Spinal cord (tissue), 10 donors: Measurements from ENCODE around the gene ST6GALNAC2. TPM values are rescaled to one million over a fixed set of nuclear protein-coding genes. Genes with fewer than 3 reads are reported as not detected.
"Not testable (repeated sequence)": the region's sequence is repeated elsewhere in the genome, so short reads cannot be mapped to it uniquely, and the experiment has no call there.

Source experiments
- DNase-seq, 6 donors: peaks; one replicate each; pipeline versions ENCODE4 v3.0.0 to v3.0.0-alpha.2; 2013 to 2015; ENCODE audit warnings: low spot score in 6 of 6, low read depth in 4 of 6
- H3K27ac ChIP-seq: one replicate; pipeline ENCODE4 v1.5.1; 2013; ENCODE audit warnings: low read depth, low read length, control low read depth
- H3K27me3 ChIP-seq: one replicate; pipeline ENCODE4 v1.6.1; 2013; ENCODE audit warnings: low read length; ENCODE audit not compliant: control insufficient read depth, insufficient read depth
- H3K36me3 ChIP-seq: one replicate; pipeline ENCODE4 v1.6.1; 2013; ENCODE audit warnings: low read length; ENCODE audit not compliant: control insufficient read depth, insufficient read depth
- H3K4me1 ChIP-seq: one replicate; pipeline ENCODE4 v1.6.1; 2013; ENCODE audit warnings: low read length; ENCODE audit not compliant: control insufficient read depth, insufficient read depth
- H3K4me3 ChIP-seq: one replicate; pipeline ENCODE4 v1.5.1; 2013; ENCODE audit warnings: low read depth, low read length, control low read depth
- H3K9me3 ChIP-seq: one replicate; pipeline ENCODE4 v1.6.1; 2013; ENCODE audit warnings: low read length; ENCODE audit not compliant: control insufficient read depth, insufficient read depth
- WGBS: methylation state at CpG from one replicate; pipeline ENCODE4 v1.1.5; 2013; ENCODE audit warnings: missing lambda C conversion rate; ENCODE audit not compliant: insufficient coverage; 5-methylcytosine and 5-hydroxymethylcytosine counted together
- polyA plus RNA-seq, 2 donors: library from polyadenylated mRNA; unstranded; fragments of 120-200 nt; gene quantifications; one replicate each; pipeline ENCODE4 v1.2.1, GENCODE V29; 2013; ENCODE audit not compliant: insufficient read length in 2 of 2
- total RNA-seq, 2 donors: library from RNA; depleted of rRNA in 1 of 2; stranded (reverse); fragments of 120-200 nt in 1 of 2; fragments of >200 nt in 1 of 2; gene quantifications; one replicate each; pipeline versions ENCODE4 v1.2.3 to v1.2.4, GENCODE V29; 2013 to 2014
- donor health status: healthy.

The ST6GALNAC2 gene
- total and polyA plus RNA-seq, 4 donors = 8.0 to 29.1 (median 23.2) TPM

DNA sequence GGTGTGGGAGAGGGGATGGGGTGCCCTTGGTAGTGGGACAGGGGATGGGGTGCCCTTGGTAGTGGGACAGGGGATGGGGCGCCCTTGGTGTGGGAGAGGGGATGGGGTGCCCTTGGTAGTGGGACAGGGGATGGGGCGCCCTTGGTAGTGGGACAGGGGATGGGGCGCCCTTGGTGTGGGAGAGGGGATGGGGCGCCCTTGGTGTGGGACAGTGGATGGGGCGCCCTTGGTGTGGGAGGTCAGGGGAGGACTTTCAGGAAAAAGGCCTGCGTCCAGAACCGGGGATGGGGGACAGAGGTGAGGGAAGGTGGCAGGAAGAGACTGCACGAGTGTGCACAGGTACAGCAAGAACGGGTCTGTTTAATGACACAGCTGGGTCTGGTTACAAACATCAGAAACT lies 58.6 kb downstream of the ST6GALNAC2 start:
- 58% methylated on average over 8 of the region's 9 CpGs for WGBS
- peaks cover 69% of the 10 kb centered on the region for H3K4me1 ChIP-seq
- H3K36me3 ChIP-seq = peaks cover 38% of the 10 kb centered on the region
- H3K27ac ChIP-seq, DNase-seq, H3K9me3 ChIP-seq, H3K27me3 ChIP-seq, H3K4me3 ChIP-seq: not testable (repeated sequence)

DNA sequence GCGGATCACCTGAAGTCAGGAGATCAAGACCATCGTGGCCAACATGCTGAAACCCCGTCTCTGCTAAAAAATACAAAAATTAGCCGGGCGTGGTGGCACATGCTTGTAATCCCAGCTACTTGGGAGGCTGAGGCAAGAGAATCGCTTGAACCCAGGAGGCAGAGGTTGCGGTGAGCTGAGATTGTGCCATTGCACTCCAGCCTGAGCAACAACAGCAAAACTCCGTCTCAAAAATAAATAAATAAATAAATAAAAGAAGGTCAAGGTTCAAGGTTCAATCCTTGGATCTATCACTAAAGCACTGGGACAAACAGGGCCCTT lies 60.2 kb downstream of the ST6GALNAC2 start:
- Histone ChIP-seq H3K4me1 (peaks cover 56% of the 10 kb centered on the region), H3K36me3 (peaks cover 26% of the 10 kb centered on the region)
- H3K4me3 ChIP-seq, DNase-seq, H3K27ac ChIP-seq, H3K27me3 ChIP-seq, H3K9me3 ChIP-seq: not testable (repeated sequence)
- 100% methylated on average over 1 of the region's 8 CpGs for WGBS

DNA sequence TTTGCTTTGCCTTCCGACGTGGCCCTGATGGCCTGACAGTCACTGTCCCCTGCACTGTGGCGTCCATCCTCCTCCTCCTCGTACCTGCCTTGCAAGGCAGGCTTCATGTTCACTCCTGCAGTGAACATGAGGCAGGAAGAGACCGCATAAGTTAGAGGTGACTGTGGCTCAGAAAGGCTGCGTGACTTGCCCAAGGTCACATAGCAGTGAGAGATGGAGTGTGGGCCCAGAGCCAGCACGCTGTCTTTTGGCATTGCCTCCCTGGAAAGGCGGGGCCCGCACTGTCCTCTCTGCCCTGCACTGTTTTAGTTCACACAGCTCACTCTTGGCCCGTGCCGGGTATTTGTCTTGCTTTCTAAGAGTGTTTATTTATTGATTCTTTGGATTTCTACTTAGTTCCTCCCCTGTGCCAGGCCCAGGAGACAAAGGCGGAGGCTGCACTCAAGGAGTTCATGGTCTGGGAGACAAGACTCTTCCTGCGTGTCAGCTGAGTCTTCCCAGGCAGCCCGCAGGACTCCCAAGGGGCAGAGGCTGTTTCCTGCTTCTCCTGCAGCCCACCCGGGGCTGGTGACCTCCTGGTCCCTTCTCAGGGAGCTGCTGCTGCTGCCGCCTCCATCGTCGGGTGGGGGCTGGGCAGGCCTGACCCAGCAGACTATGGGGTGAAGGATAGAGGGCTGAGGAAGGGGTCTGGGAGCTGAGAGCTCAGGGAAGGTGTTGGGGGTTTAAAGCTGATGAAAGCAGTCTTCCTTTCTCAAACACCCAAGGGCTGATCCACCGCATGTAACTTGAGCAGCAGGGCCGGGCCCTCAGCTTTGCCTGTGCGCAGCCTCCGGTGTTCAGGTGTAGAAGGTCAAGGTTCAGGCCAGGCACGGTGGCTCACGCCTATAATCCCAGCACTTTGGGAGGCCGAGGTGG lies 60.8 kb downstream of the ST6GALNAC2 start:
- Histone ChIP-seq H3K27ac (no peak overlapping the region), H3K4me1 (peaks cover 50% of the 10 kb centered on the region), H3K27me3 (peaks cover 2% of the 10 kb centered on the region), H3K4me3 (no peak overlapping the region), H3K36me3 (peaks cover 20% of the 10 kb centered on the region), H3K9me3 (no peaks in the 10 kb centered on the region)
- WGBS = 60% methylated on average over 25 of the region's 25 CpGs
- DNase-seq = no peak

DNA sequence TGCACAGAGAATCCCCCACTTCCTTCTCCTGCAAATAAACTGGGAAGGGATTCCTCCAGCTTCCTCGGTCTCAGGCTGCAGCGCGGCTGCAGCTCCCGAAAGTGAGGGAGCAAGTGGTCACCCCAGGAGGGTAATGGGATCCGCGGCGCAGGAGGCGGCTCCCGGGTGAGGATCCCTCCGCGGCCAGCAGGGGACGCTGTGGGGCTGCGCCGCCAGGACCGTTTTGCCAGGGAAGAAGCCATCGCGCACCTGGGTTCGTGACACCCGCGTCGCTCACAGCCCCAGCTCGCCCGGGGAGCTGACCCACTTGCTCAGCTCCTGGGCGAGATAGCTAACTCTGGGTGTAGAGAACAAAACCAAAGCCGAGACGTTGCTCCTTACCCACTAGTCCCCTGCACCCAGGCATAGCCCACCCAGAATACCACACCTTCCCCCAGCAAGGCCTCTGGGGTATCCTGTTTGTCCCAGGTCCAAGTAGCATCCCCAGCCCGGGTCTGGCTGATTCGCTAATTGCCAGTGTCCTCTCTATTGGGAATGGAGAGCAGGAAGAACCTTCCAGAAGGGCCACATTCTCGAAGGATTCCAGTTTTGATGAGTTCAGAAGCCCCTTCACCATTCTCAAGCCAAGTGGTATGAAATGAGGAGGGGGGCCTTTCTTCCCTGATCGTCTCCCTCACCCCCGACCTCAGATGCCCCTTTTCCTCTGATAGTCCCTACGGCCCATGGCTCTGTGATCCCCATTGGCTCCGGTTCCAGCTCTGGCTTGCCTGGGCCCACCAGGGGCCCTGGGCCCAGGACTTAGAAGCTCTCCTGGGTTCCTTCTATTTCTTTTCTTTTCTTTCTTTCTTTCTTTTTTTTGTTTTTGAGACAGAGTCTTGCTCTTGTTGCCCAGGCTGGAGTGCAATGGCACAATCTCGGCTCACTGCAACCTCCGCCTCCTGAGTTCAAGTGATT lies 62.3 kb downstream of the ST6GALNAC2 start:
- Histone ChIP-seq H3K27ac (no peak overlapping the region), H3K4me1 (peaks cover 40% of the 10 kb centered on the region)
- WGBS = 12% methylated on average over 30 of the region's 35 CpGs

DNA sequence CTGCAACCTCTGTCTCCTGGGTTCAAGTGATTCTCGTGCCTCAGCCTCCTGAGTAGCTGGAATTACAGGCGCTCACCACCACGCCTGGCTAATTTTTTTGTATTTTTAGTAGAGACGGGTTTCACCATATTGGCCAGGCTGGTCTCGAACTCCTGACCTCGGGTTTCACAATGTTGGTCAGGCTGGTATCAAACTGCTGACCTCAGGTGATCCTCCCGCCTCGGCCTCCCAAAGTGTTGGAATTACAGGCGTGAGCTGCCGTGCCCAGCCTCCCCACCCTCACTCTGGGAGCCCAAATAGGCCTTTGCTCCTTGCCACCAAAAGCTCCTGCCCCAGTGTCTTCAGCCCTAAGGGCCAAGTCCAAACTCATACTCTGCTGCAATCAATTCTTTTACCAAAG lies 64.0 kb downstream of the ST6GALNAC2 start:
- H3K27me3 ChIP-seq, H3K4me3 ChIP-seq, H3K36me3 ChIP-seq, H3K9me3 ChIP-seq, H3K27ac ChIP-seq, DNase-seq: not testable (repeated sequence)
- 94% methylated on average over 10 of the region's 10 CpGs for WGBS
- H3K4me1 ChIP-seq = peaks cover 26% of the 10 kb centered on the region

More for the DNA sequence above, 62.3 kb downstream of the ST6GALNAC2 start:
- Histone ChIP-seq H3K4me3 (no peak overlapping the region), H3K27me3 (peaks cover 2% of the 10 kb centered on the region), H3K9me3 (no peaks in the 10 kb centered on the region), H3K36me3 (peaks cover 9% of the 10 kb centered on the region)
- DNase-seq = peak in 2 of 6 donors; percentile 75 to 80

DNA sequence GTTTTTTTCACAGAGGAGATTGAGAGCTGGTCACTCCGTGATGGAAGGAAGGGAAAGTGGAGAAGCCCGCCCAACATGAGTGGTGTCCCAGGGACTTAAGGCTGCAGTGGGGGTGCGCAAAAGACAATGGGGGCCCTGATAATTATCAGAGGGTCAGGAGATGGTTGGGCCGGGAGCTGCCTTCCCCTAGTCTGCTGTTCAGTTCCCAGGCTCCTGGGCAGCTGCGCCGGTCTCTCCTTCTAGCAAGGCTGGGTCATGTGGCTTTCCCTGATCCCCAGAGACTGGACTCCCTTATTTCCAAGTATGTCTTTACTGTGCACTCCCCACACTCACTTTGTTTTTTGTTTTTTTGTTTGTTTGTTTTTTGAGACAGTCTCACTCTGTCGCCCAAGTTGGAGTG lies 64.4 kb downstream of the ST6GALNAC2 start:
- Histone ChIP-seq H3K27ac (no peak overlapping the region), H3K4me1 (peaks cover 26% of the 10 kb centered on the region), H3K27me3 (peaks cover 2% of the 10 kb centered on the region), H3K36me3 (no peaks in the 10 kb centered on the region), H3K4me3 (no peak overlapping the region), H3K9me3 (no peaks in the 10 kb centered on the region)
- 94% methylated on average over 7 of the region's 7 CpGs for WGBS
- DNase-seq = no peak

DNA sequence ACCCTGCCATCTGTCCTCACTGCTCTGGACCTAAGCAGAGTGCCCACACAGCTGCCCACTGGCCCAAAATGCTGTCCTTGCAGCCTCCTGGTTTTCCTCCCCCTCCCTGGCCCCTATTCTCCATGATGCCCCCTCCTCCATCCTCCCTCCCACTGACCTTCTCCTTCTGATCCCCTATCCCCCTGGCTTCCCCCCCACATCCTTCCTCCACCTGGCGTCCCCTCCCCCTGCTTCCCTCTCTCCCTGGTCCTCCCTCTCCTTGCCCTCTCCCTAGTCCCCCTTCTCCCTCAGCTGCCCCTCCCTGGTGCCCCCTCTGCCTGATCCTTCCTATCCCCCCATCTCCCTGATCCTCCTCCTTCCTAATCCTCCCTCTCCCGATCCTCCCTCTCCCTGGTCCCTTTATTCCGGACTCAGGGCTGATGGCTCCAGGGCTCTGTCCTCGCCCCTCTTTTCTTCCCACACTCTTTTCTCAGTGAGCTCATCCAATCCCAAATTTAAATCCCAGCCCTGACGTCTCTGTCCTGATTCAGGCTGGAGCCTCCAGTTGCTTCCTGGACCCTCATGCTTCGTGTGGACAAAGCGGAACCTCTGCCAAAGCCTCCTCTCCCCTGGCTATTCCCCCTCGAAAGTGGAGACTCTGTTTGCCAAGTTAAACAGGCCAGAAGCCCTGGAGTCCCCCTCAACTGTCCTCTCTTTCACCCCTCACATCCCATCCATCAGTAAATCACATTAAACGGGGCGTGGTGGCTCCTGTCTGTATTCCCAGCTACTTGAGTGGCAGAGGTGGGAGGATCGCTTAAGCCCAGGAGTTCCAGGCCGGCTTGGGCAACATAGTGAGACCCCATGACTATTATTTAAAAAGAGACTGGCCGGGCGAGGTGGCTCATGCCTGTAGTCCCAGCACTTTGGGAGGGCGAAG lies 66.4 kb downstream of the ST6GALNAC2 start:
- 51% methylated on average over 11 of the region's 15 CpGs for whole genome bisulfite sequencing
- H3K4me1 ChIP-seq = peaks cover 21% of the 10 kb centered on the region
- no peak for DNase-seq
- H3K36me3 ChIP-seq = no peaks in the 10 kb centered on the region
- H3K4me3 ChIP-seq = no peak overlapping the region
- H3K27ac ChIP-seq = peak overlapping the region; percentile 25
- H3K9me3 ChIP-seq = no peaks in the 10 kb centered on the region
- peaks cover 2% of the 10 kb centered on the region for H3K27me3 ChIP-seq

DNA sequence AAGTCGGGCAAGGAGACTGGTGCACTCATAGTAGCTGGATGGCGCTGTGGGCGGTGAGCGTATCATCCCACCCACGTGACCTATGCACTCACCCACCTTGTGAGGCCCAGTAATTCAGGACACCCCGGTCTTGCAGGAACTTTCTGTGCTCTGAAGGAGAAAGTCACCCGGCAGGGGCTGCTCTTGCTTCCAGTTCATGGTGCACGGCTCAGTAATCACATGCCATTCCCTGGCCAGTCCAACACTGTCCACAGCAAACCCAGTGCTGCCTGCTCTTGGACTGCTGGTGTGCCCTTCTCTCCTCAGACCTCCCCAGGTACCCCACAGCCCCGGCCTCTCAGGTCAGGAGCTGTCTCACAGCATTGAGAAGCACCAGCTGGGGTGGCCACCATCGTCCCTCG lies 68.0 kb downstream of the ST6GALNAC2 start:
- H3K4me1 ChIP-seq = peaks cover 11% of the 10 kb centered on the region
- 84% methylated on average over 11 of the region's 11 CpGs for WGBS
- H3K27me3 ChIP-seq = no peaks in the 10 kb centered on the region

More for the DNA sequence above, 68.0 kb downstream of the ST6GALNAC2 start:
- Histone ChIP-seq H3K36me3 (no peaks in the 10 kb centered on the region), H3K9me3 (no peaks in the 10 kb centered on the region), H3K4me3 (no peak overlapping the region), H3K27ac (no peak overlapping the region)
- no peak for DNase-seq
